Activated CD4-positive, alpha-beta memory T cell treated with anti-CD3 and anti-CD28 coated beads, Interleukin-2, amount 10 ng/mL, durations not matched to agents 7 days and 5 days (primary cell): Measurements from ENCODE around the gene FGF12. TPM values are rescaled to one million over a fixed set of nuclear protein-coding genes. Genes with fewer than 3 reads are reported as not detected.

ENCODE experiments used
- CTCF ChIA-PET: fragments of 350-600 bp; sonication (Branson Sonifier 250); formaldehyde crosslinking; loops from one replicate; lab custom pipeline; 2021; ENCODE audit warnings: antibody characterized with exemption, inconsistent platforms; lab: Charles Lee
- POLR2A ChIA-PET: fragments of 350-600 bp; sonication (Branson Sonifier 250); formaldehyde crosslinking; loops from one replicate; lab custom pipeline; 2021; ENCODE audit warnings: antibody characterized with exemption; lab: Charles Lee
- DNase-seq: peaks from one replicate; pipeline ENCODE4 v3.0.0-alpha.2; 2020
- H3K27ac Mint-ChIP-seq: one replicate; pipeline ENCODE4 v1.8.0; 2021; ENCODE audit warnings: mild to moderate bottlenecking, mixed read lengths
- H3K27me3 Mint-ChIP-seq: one replicate; pipeline ENCODE4 v1.8.0; 2021; ENCODE audit warnings: mixed read lengths
- H3K36me3 Mint-ChIP-seq: one replicate; pipeline ENCODE4 v1.8.0; 2021; ENCODE audit warnings: low read depth, mixed read lengths
- H3K4me1 Mint-ChIP-seq: one replicate; pipeline ENCODE4 v1.8.0; 2021; ENCODE audit warnings: mixed read lengths
- H3K4me3 Mint-ChIP-seq: one replicate; pipeline ENCODE4 v1.8.0; 2021; ENCODE audit warnings: mild to moderate bottlenecking, mixed read lengths
- H3K9me3 Mint-ChIP-seq: one replicate; pipeline ENCODE4 v1.8.0; 2021; ENCODE audit warnings: mixed read lengths
- total RNA-seq, 2 experiments: library from RNA; stranded (reverse); gene quantifications; one replicate each; pipeline ENCODE4 v1.2.3, GENCODE V29; 2021

The FGF12 gene
- total RNA-seq, 2 experiments from 2014 or later: not detected

- POLR2A ChIA-PET: no interaction called here
- CTCF ChIA-PET: no interaction called here
These were observed 419.7 kb downstream of the FGF12 start for GRCh38 chr3:192307631-192308030.

GRCh38 chr3:192303235-192303634 lies 424.1 kb downstream of the FGF12 start:
- Mint-ChIP-seq H3K27ac (no peak overlapping the region), H3K36me3 (no peaks in the 10 kb centered on the region), H3K4me3 (no peak overlapping the region), H3K4me1 (no peaks in the 10 kb centered on the region), H3K27me3 (no peaks in the 10 kb centered on the region), H3K9me3 (no peaks in the 10 kb centered on the region)
- POLR2A ChIA-PET: no interaction called here
- CTCF ChIA-PET: no interaction called here
- no peak for DNase-seq

More at GRCh38 chr3:192307631-192308030, 419.7 kb downstream of the FGF12 start:
- Mint-ChIP-seq H3K4me1 (no peaks in the 10 kb centered on the region), H3K27me3 (no peaks in the 10 kb centered on the region), H3K36me3 (no peaks in the 10 kb centered on the region), H3K27ac (no peak overlapping the region), H3K4me3 (no peak overlapping the region), H3K9me3 (no peaks in the 10 kb centered on the region)
- no peak for DNase-seq

GRCh38 chr3:192302721-192303120 lies 424.6 kb downstream of the FGF12 start:
- peaks cover 2% of the 10 kb centered on the region for H3K9me3 Mint-ChIP-seq

GRCh38 chr3:192299921-192300320 lies 427.4 kb downstream of the FGF12 start:
- POLR2A ChIA-PET: no interaction called here
- H3K27me3 Mint-ChIP-seq: no peaks in the 10 kb centered on the region
- CTCF ChIA-PET: no interaction called here
- DNase-seq: no peak
- H3K4me1 Mint-ChIP-seq: no peaks in the 10 kb centered on the region
- no peak overlapping the region for H3K4me3 Mint-ChIP-seq
- H3K36me3 Mint-ChIP-seq: no peaks in the 10 kb centered on the region
- H3K27ac Mint-ChIP-seq: no peak overlapping the region
- H3K9me3 Mint-ChIP-seq: peaks cover 2% of the 10 kb centered on the region

More at GRCh38 chr3:192302721-192303120, 424.6 kb downstream of the FGF12 start:
- Mint-ChIP-seq H3K36me3 (no peaks in the 10 kb centered on the region), H3K27me3 (no peaks in the 10 kb centered on the region), H3K27ac (no peak overlapping the region), H3K4me1 (no peaks in the 10 kb centered on the region), H3K4me3 (no peak overlapping the region)
- ChIA-PET CTCF (no interaction called here), POLR2A (no interaction called here)
- DNase-seq: no peak

- H3K27me3 Mint-ChIP-seq: no peaks in the 10 kb centered on the region
- ChIA-PET CTCF (no interaction called here), POLR2A (no interaction called here)
- no peak overlapping the region for H3K4me3 Mint-ChIP-seq
- peaks cover 2% of the 10 kb centered on the region for H3K9me3 Mint-ChIP-seq
- H3K27ac Mint-ChIP-seq: no peak overlapping the region
- DNase-seq: no peak
- no peaks in the 10 kb centered on the region for H3K4me1 Mint-ChIP-seq
- no peaks in the 10 kb centered on the region for H3K36me3 Mint-ChIP-seq
These were observed 430.5 kb downstream of the FGF12 start for GRCh38 chr3:192296845-192297244.

GRCh38 chr3:192284443-192285072 lies 442.8 kb downstream of the FGF12 start:
- Mint-ChIP-seq H3K27ac (no peak overlapping the region), H3K4me1 (no peaks in the 10 kb centered on the region), H3K36me3 (no peaks in the 10 kb centered on the region), H3K4me3 (no peak overlapping the region), H3K9me3 (no peaks in the 10 kb centered on the region), H3K27me3 (no peaks in the 10 kb centered on the region)
- ChIA-PET CTCF (no interaction called here), POLR2A (no interaction called here)
- no peak for DNase-seq

- ChIA-PET CTCF (no interaction called here), POLR2A (no interaction called here)
- Mint-ChIP-seq H3K27ac (no peak overlapping the region), H3K9me3 (no peaks in the 10 kb centered on the region), H3K27me3 (no peaks in the 10 kb centered on the region), H3K4me3 (no peak overlapping the region), H3K36me3 (no peaks in the 10 kb centered on the region), H3K4me1 (no peaks in the 10 kb centered on the region)
- no peak for DNase-seq
These were observed 446.0 kb downstream of the FGF12 start for GRCh38 chr3:192281207-192281880.

- POLR2A ChIA-PET: no interaction called here
- H3K36me3 Mint-ChIP-seq: no peaks in the 10 kb centered on the region
- no peaks in the 10 kb centered on the region for H3K4me1 Mint-ChIP-seq
- no peaks in the 10 kb centered on the region for H3K9me3 Mint-ChIP-seq
- CTCF ChIA-PET: no interaction called here
- no peak for DNase-seq
- no peak overlapping the region for H3K4me3 Mint-ChIP-seq
- H3K27ac Mint-ChIP-seq: no peak overlapping the region
- no peaks in the 10 kb centered on the region for H3K27me3 Mint-ChIP-seq
These were observed 447.7 kb downstream of the FGF12 start for GRCh38 chr3:192279664-192280063.

- no peak overlapping the region for H3K4me3 Mint-ChIP-seq
- H3K4me1 Mint-ChIP-seq: no peaks in the 10 kb centered on the region
- no peaks in the 10 kb centered on the region for H3K27me3 Mint-ChIP-seq
- no peak overlapping the region for H3K27ac Mint-ChIP-seq
- DNase-seq: no peak
- POLR2A ChIA-PET: no interaction called here
- H3K9me3 Mint-ChIP-seq: no peaks in the 10 kb centered on the region
- no peaks in the 10 kb centered on the region for H3K36me3 Mint-ChIP-seq
- CTCF ChIA-PET: no interaction called here
These were observed 449.9 kb downstream of the FGF12 start for GRCh38 chr3:192277477-192277876.

GRCh38 chr3:192275741-192276355 lies 451.5 kb downstream of the FGF12 start:
- Mint-ChIP-seq H3K36me3 (no peaks in the 10 kb centered on the region), H3K27ac (no peak overlapping the region), H3K9me3 (no peaks in the 10 kb centered on the region), H3K4me3 (no peak overlapping the region), H3K27me3 (no peaks in the 10 kb centered on the region), H3K4me1 (no peaks in the 10 kb centered on the region)
- DNase-seq: no peak
- ChIA-PET CTCF (no interaction called here), POLR2A (no interaction called here)

- CTCF ChIA-PET: no interaction called here
These were observed 453.7 kb downstream of the FGF12 start for GRCh38 chr3:192273697-192274010.

GRCh38 chr3:192273001-192273696 lies 454.2 kb downstream of the FGF12 start:
- Mint-ChIP-seq H3K27ac (no peak overlapping the region), H3K27me3 (no peaks in the 10 kb centered on the region), H3K36me3 (no peaks in the 10 kb centered on the region), H3K9me3 (no peaks in the 10 kb centered on the region), H3K4me3 (no peak overlapping the region), H3K4me1 (no peaks in the 10 kb centered on the region)
- ChIA-PET POLR2A (no interaction called here), CTCF (no interaction called here)
- no peak for DNase-seq

More at GRCh38 chr3:192273697-192274010, 453.7 kb downstream of the FGF12 start:
- Mint-ChIP-seq H3K4me1 (no peaks in the 10 kb centered on the region), H3K36me3 (no peaks in the 10 kb centered on the region), H3K4me3 (no peak overlapping the region), H3K27ac (no peak overlapping the region), H3K27me3 (no peaks in the 10 kb centered on the region), H3K9me3 (no peaks in the 10 kb centered on the region)
- POLR2A ChIA-PET: no interaction called here
- DNase-seq: no peak

GRCh38 chr3:192262001-192262400 lies 465.3 kb downstream of the FGF12 start:
- H3K36me3 Mint-ChIP-seq: no peaks in the 10 kb centered on the region
- H3K27ac Mint-ChIP-seq: no peak overlapping the region
- H3K27me3 Mint-ChIP-seq: no peaks in the 10 kb centered on the region
- no peak overlapping the region for H3K4me3 Mint-ChIP-seq
- no peaks in the 10 kb centered on the region for H3K9me3 Mint-ChIP-seq
- ChIA-PET POLR2A (no interaction called here), CTCF (no interaction called here)
- no peaks in the 10 kb centered on the region for H3K4me1 Mint-ChIP-seq
- no peak for DNase-seq
